HFF-Myc (cell line): ENCODE data around the gene SFXN1.

Source experiments
- DNase-seq: peaks from one replicate; pipeline ENCODE4 v3.0.0-alpha.2; 2011; ENCODE audit warnings: low read depth; ENCODE audit errors: extremely low read depth
- H3K4me3 ChIP-seq: replicated peaks from 2 replicates; pipeline ENCODE4 v1.5.1; 2011; ENCODE audit warnings: low read depth, mild to moderate bottlenecking, control low read depth, low read length
- CTCF ChIP-seq: IDR thresholded peaks from 2 replicates; pipeline ENCODE4 v1.5.1; 2012; ENCODE audit warnings: mild to moderate bottlenecking, low read depth, low read length, control low read depth; ENCODE audit errors: missing control alignments

Gene SFXN1

GRCh38 chr5:175460126-175460525 is 18.2 kb upstream of the SFXN1 start:
- no peak for DNase-seq
- H3K4me3 ChIP-seq, result no peak overlapping the region
- peak; percentile 32 for TF ChIP-seq CTCF

GRCh38 chr5:175460552-175460951 is 17.8 kb upstream of the SFXN1 start:
- no peak for DNase-seq
- H3K4me3 ChIP-seq, result no peak overlapping the region
- TF ChIP-seq CTCF, result no peak

GRCh38 chr5:175461370-175461769 is 17.0 kb upstream of the SFXN1 start:
- no peak for TF ChIP-seq CTCF
- no peak overlapping the region for H3K4me3 ChIP-seq
- no peak for DNase-seq

- no peak for TF ChIP-seq CTCF
- no peak overlapping the region for H3K4me3 ChIP-seq
- no peak for DNase-seq
Measured at GRCh38 chr5:175463641-175464040, 14.7 kb upstream of the SFXN1 start.

GRCh38 chr5:175464074-175464941 is 14.1 kb upstream of the SFXN1 start:
- DNase-seq, result no peak
- H3K4me3 ChIP-seq, result no peak overlapping the region
- TF ChIP-seq CTCF, result peak; percentile 70

GRCh38 chr5:175464942-175465233 is 13.5 kb upstream of the SFXN1 start:
- H3K4me3 ChIP-seq, result no peak overlapping the region
- DNase-seq, result no peak
- TF ChIP-seq CTCF, result no peak

- no peak for TF ChIP-seq CTCF
- DNase-seq, result no peak
- no peak overlapping the region for H3K4me3 ChIP-seq
Measured at GRCh38 chr5:175465282-175465681, 13.1 kb upstream of the SFXN1 start.
